Karpas-422 (cell line): ENCODE measurements around the gene ZNF79. TPM values are rescaled to one million over a fixed set of nuclear protein-coding genes. Genes with fewer than 3 reads are reported as not detected.

Experiments used
- DNase-seq: peaks from one replicate; pipeline ENCODE4 v3.0.0-alpha.2; 2015
- H2AFZ ChIP-seq: fragments of 200-600 bp; sonication (generic); 2 replicates; pipeline ENCODE4 v1.6.1; 2014; ENCODE audit warnings: antibody characterized with exemption, low read length, mixed read lengths
- H3K27ac ChIP-seq: fragments of 200-600 bp; sonication (generic); 2 replicates; pipeline ENCODE4 v1.5.1; 2014; ENCODE audit warnings: mild to moderate bottlenecking, low read length, moderate library complexity
- H3K27me3 ChIP-seq: fragments of 200-600 bp; sonication (generic); 2 replicates; pipeline ENCODE4 v1.6.1; 2014; ENCODE audit warnings: low read length, mixed read lengths
- H3K36me3 ChIP-seq: fragments of 200-600 bp; sonication (generic); 2 replicates; pipeline ENCODE4 v1.6.1; 2014; ENCODE audit warnings: low read length, mixed read lengths; ENCODE audit not compliant: insufficient read depth
- H3K4me1 ChIP-seq: fragments of 200-600 bp; sonication (generic); 2 replicates; pipeline ENCODE4 v1.6.1; 2014; ENCODE audit warnings: mild to moderate bottlenecking, low read length, mixed read lengths
- H3K4me2 ChIP-seq: fragments of 200-600 bp; sonication (generic); 2 replicates; pipeline ENCODE4 v1.6.1; 2014; ENCODE audit warnings: low read length, low read depth, mild to moderate bottlenecking; ENCODE audit not compliant: poor library complexity, severe bottlenecking
- H3K4me3 ChIP-seq: fragments of 200-600 bp; sonication (generic); 2 replicates; pipeline ENCODE4 v1.5.1; 2014; ENCODE audit warnings: mild to moderate bottlenecking, antibody characterized with exemption, low read length, mixed read lengths
- H3K79me2 ChIP-seq: fragments of 200-600 bp; sonication (generic); 2 replicates; pipeline ENCODE4 v1.6.1; 2014; ENCODE audit warnings: mild to moderate bottlenecking, low read length, mixed read lengths
- H3K9ac ChIP-seq: fragments of 200-600 bp; sonication (generic); 2 replicates; pipeline ENCODE4 v1.6.0; 2014; ENCODE audit warnings: low read length
- H3K9me2 ChIP-seq: fragments of 200-600 bp; sonication (generic), shearing (Covaris generic); replicated peaks from 2 replicates; pipeline ENCODE4 v1.6.0; 2014; ENCODE audit warnings: mild to moderate bottlenecking, low read length, moderate library complexity; ENCODE audit not compliant: insufficient read depth
- H3K9me3 ChIP-seq: fragments of 300-700, 200-600 bp; sonication (generic); 2 replicates; pipeline ENCODE4 v1.6.1; 2014; ENCODE audit warnings: low read length, mixed read lengths
- H4K20me1 ChIP-seq: fragments of 200-600 bp; sonication (generic); 2 replicates; pipeline ENCODE4 v1.6.1; 2014; ENCODE audit warnings: mild to moderate bottlenecking, antibody characterized with exemption, low read length, low read depth; ENCODE audit not compliant: insufficient read depth
- total RNA-seq: library from RNA; depleted of rRNA; stranded (reverse); fragments of >200 nt; shearing (Covaris generic); gene quantifications from 2 replicates; pipeline ENCODE4 v1.2.3, GENCODE V29; 2014; ENCODE audit warnings: low replicate concordance

The ZNF79 gene
- total RNA-seq, 1 experiment from 2014 or later = 8.1 TPM

- Histone ChIP-seq H2AFZ (peak overlapping the region; percentile 90), H3K4me2 (peak overlapping the region; percentile 96), H4K20me1 (peaks cover 31% of the 10 kb centered on the region), H3K79me2 (peaks cover 38% of the 10 kb centered on the region), H3K27ac (peak overlapping the region; percentile 62; the same call in 1 of the 2 replicates), H3K27me3 (no peaks in the 10 kb centered on the region), H3K9ac (peak overlapping the region; percentile 90), H3K4me3 (peak overlapping the region; percentile 88), H3K9me3 (no peaks in the 10 kb centered on the region), H3K4me1 (peaks cover 38% of the 10 kb centered on the region), H3K9me2 (no peaks in the 10 kb centered on the region), H3K36me3 (peaks cover 45% of the 10 kb centered on the region)
- DNase-seq = no peak
Measured at GRCh38 chr9:127451608-127451857, 27.4 kb downstream of the ZNF79 start.

- Histone ChIP-seq H3K27ac (peak overlapping the region; percentile 62), H3K9ac (peak overlapping the region; percentile 90), H3K36me3 (peaks cover 39% of the 10 kb centered on the region), H3K9me2 (no peaks in the 10 kb centered on the region), H3K27me3 (no peaks in the 10 kb centered on the region), H4K20me1 (peaks cover 31% of the 10 kb centered on the region), H3K4me3 (peak overlapping the region; percentile 88), H3K79me2 (peaks cover 38% of the 10 kb centered on the region), H3K4me2 (peak overlapping the region; percentile 96), H3K4me1 (peaks cover 38% of the 10 kb centered on the region), H2AFZ (peak overlapping the region; percentile 90), H3K9me3 (no peaks in the 10 kb centered on the region)
- peak; percentile 71 for DNase-seq
Measured at GRCh38 chr9:127451858-127452656, 27.9 kb downstream of the ZNF79 start.

DNA sequence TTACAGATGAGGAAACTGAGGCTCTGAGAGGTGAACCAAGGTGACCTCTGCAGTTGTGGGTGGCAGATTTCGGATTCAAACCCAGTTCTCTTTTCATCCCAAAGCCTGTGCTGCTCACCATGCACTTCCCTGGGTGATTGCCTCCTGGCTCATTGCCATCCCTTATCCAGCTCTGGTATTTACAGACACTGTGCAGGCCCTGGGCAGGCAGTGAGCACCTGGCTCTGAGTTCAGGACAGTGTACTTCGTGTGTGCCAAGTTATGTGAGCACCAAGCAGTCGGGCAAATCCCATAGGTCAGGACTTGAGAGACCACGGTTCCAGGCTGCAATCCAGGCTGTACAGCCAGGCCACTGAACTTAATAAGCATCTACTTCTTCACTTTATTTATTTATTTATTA lies 28.5 kb downstream of the ZNF79 start:
- Histone ChIP-seq H3K9me2 (no peaks in the 10 kb centered on the region), H3K4me1 (peaks cover 38% of the 10 kb centered on the region), H3K9ac (peak overlapping the region; percentile 90), H3K27me3 (no peaks in the 10 kb centered on the region), H3K36me3 (peaks cover 33% of the 10 kb centered on the region), H3K27ac (0 out of 2 replicates have a peak overlapping the region, but pooled peaks have one; percentile 62), H2AFZ (peak overlapping the region; percentile 90), H4K20me1 (peaks cover 31% of the 10 kb centered on the region), H3K9me3 (no peaks in the 10 kb centered on the region), H3K4me3 (peak overlapping the region; percentile 88), H3K4me2 (peak overlapping the region; percentile 96), H3K79me2 (peaks cover 38% of the 10 kb centered on the region)
- no peak for DNase-seq

DNA sequence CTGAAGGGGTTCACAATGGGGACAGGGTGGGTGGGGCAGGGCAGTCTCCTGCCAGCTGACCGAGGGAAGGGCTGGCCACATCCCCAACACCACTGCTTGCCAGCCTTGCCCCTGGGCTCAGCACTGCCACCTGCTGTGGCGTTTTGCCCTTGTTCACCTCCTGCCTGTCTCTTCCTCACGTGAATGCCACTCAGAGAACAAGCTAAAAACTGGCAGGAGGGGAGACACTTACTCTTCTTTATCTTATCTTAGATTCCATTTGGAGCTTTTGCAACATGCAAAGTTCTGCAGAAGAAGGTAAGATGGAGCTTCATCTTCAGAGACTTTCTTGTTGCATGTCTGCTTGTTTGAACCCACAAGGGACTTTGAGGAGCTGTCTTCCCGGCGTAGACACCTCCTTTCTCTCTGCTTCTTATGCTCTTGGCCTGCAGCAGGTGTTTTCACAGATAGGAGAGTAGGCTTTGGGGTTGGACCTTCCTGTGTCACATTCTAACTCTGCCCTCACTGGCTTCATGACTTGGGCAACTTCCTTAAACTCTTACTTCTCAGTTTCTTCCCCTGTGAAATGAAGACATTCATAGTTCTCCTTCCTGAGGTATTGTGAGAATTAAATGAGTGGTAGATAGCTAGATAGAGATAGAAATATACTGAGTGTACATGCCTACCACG lies 31.3 kb downstream of the ZNF79 start:
- Histone ChIP-seq H3K27me3 (no peaks in the 10 kb centered on the region), H3K4me1 (peaks cover 22% of the 10 kb centered on the region), H3K36me3 (peaks cover 5% of the 10 kb centered on the region), H4K20me1 (peaks cover 6% of the 10 kb centered on the region), H3K27ac (0 out of 2 replicates have a peak overlapping the region, but pooled peaks have one; percentile 29), H3K4me3 (no peak overlapping the region), H3K4me2 (peak overlapping the region; percentile 22), H2AFZ (no peak overlapping the region), H3K9me3 (no peaks in the 10 kb centered on the region), H3K9me2 (no peaks in the 10 kb centered on the region), H3K9ac (peak overlapping the region; percentile 36; the same call in 1 of the 2 replicates), H3K79me2 (peaks cover 20% of the 10 kb centered on the region)
- peak; percentile 69 for DNase-seq

- Histone ChIP-seq H3K4me3 (no peak overlapping the region), H3K9me3 (no peaks in the 10 kb centered on the region), H2AFZ (no peak overlapping the region), H3K27me3 (no peaks in the 10 kb centered on the region), H4K20me1 (no peaks in the 10 kb centered on the region), H3K4me2 (no peak overlapping the region), H3K9ac (no peak overlapping the region), H3K27ac (no peak overlapping the region), H3K9me2 (no peaks in the 10 kb centered on the region), H3K36me3 (no peaks in the 10 kb centered on the region), H3K79me2 (peaks cover 5% of the 10 kb centered on the region; the same call in 1 of the 2 replicates), H3K4me1 (peaks cover 15% of the 10 kb centered on the region)
- no peak for DNase-seq
Measured at GRCh38 chr9:127457191-127457878, 33.2 kb downstream of the ZNF79 start.

GRCh38 chr9:127458921-127459320 lies 34.7 kb downstream of the ZNF79 start:
- H3K36me3 ChIP-seq = no peaks in the 10 kb centered on the region
- no peak overlapping the region for H3K4me3 ChIP-seq
- H3K4me2 ChIP-seq = no peak overlapping the region
- no peak overlapping the region for H3K9ac ChIP-seq
- H3K27ac ChIP-seq = no peak overlapping the region
- no peaks in the 10 kb centered on the region for H3K27me3 ChIP-seq
- H3K9me2 ChIP-seq = no peaks in the 10 kb centered on the region
- H4K20me1 ChIP-seq = no peaks in the 10 kb centered on the region
- no peak overlapping the region for H2AFZ ChIP-seq
- no peaks in the 10 kb centered on the region for H3K79me2 ChIP-seq
- DNase-seq = no peak
- H3K4me1 ChIP-seq = peaks cover 10% of the 10 kb centered on the region
- no peaks in the 10 kb centered on the region for H3K9me3 ChIP-seq

DNA sequence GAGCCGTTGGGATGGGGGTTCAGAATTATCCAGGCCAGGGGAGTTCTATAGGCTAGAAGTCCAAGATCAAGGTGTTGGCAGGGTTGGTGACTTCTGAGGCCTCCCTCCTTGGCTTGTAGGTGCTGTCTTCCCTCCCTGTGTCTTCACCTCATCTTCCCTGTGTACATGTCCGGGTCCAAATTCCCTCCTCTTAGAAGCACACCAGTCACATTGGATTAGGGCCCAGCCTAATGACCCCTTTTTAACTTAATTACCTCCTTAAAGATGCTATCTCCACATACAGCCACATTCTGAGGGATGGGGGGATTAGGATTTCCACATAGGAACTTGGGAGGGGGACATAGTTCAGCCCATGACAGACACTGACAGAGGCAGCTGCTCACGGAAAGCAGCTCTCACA lies 39.2 kb downstream of the ZNF79 start:
- Histone ChIP-seq H3K9me2 (no peaks in the 10 kb centered on the region), H2AFZ (no peak overlapping the region), H3K9ac (no peak overlapping the region), H4K20me1 (no peaks in the 10 kb centered on the region), H3K27me3 (no peaks in the 10 kb centered on the region), H3K4me3 (no peak overlapping the region), H3K9me3 (no peaks in the 10 kb centered on the region), H3K79me2 (no peaks in the 10 kb centered on the region), H3K27ac (no peak overlapping the region), H3K4me1 (no peaks in the 10 kb centered on the region), H3K4me2 (no peak overlapping the region), H3K36me3 (no peaks in the 10 kb centered on the region)
- DNase-seq = no peak

- Histone ChIP-seq H3K36me3 (no peaks in the 10 kb centered on the region), H3K27ac (no peak overlapping the region), H3K9me2 (no peaks in the 10 kb centered on the region), H3K4me1 (no peaks in the 10 kb centered on the region), H3K4me3 (no peak overlapping the region), H4K20me1 (no peaks in the 10 kb centered on the region), H3K9me3 (no peaks in the 10 kb centered on the region), H2AFZ (no peak overlapping the region), H3K79me2 (no peaks in the 10 kb centered on the region), H3K9ac (no peak overlapping the region), H3K27me3 (no peaks in the 10 kb centered on the region), H3K4me2 (no peak overlapping the region)
- no peak for DNase-seq
Measured at GRCh38 chr9:127463911-127464310, 39.7 kb downstream of the ZNF79 start.
